ENCODE data around the gene ABI2.

The ABI2 gene

DNA sequence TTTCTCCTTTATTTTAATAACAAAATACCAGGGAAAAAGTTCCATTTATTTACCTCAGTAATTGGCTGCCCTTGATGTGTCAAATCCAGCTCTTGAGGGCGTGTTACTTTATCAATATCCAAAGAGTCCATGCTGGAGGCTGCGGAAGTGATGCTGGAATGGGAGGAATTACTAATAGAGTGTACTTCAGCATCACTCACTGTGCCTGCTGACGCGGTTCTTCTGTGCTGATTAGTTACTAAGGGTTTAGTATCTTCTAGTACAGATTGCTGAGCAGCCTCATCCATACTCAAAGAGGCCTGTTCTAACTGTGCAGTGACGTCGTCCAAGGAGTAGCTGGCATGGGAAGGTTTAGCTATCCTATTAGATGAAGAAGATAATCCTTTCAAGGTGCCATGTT lies 161.3 kb downstream of the ABI2 start:
- H3K27ac ChIP-seq, result no peak overlapping the region
- TF ChIP-seq, protein P1, sequence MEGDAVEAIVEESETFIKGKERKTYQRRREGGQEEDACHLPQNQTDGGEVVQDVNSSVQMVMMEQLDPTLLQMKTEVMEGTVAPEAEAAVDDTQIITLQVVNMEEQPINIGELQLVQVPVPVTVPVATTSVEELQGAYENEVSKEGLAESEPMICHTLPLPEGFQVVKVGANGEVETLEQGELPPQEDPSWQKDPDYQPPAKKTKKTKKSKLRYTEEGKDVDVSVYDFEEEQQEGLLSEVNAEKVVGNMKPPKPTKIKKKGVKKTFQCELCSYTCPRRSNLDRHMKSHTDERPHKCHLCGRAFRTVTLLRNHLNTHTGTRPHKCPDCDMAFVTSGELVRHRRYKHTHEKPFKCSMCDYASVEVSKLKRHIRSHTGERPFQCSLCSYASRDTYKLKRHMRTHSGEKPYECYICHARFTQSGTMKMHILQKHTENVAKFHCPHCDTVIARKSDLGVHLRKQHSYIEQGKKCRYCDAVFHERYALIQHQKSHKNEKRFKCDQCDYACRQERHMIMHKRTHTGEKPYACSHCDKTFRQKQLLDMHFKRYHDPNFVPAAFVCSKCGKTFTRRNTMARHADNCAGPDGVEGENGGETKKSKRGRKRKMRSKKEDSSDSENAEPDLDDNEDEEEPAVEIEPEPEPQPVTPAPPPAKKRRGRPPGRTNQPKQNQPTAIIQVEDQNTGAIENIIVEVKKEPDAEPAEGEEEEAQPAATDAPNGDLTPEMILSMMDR (conservative IDR thresholded peaks at IDR 0.05), result no peak

DNA sequence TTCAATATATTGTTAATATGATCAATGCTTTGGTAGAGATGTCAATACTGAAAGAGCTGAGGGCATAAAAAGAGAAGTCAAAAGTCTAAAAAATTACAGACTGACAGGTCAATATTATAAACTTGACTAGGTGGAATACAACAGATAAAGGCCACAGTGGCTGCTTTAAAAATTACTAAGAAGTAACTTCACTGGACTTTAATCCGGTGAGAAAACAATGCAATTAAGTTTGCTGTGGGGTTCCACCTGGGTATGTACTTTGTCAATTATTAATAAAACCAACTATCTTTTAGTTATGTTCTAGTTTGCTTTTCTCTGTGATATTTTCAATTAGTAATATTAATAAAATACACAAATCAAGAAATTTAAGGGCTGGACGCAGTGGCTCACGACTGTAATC lies 162.2 kb downstream of the ABI2 start:
- TF ChIP-seq, protein P1 (conservative IDR thresholded peaks at IDR 0.05), result no peak
- H3K27ac ChIP-seq, result no peak overlapping the region

DNA sequence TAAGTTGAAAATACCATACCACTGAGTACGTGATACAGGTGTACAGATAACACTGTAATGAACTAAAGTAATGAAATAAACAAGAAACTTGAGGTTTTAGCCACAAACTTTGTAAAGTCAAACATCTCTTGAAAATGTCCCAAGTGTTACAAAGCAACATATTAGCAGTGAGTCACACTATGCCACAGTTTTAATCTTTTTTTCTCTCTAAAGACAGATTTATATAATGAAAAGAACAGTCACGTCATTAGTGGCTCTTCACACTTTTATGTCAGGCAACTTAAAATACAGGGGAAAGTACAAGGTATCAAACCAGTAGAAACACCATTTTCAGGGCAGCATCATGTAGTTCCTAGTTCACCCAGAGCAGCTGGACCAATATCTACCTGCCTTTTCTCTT lies 164.8 kb downstream of the ABI2 start:
- no peak overlapping the region for H3K27ac ChIP-seq

More for the DNA sequence above, 164.8 kb downstream of the ABI2 start:
- TF ChIP-seq, protein P1 (conservative IDR thresholded peaks at IDR 0.05), result no peak

Data from VCaP (cell line).